ENCODE results near the gene ESRRA. TPM values are rescaled to one million over a fixed set of nuclear protein-coding genes. Genes with fewer than 3 reads are reported as not detected.

Gene ESRRA
- total and polyA plus RNA-seq, 9 of the 15 experiments (the other 6 are each of a cell fraction or from before 2014, with no cell fraction given) = 0.27 to 89.7 (median 23.7) TPM

DNA sequence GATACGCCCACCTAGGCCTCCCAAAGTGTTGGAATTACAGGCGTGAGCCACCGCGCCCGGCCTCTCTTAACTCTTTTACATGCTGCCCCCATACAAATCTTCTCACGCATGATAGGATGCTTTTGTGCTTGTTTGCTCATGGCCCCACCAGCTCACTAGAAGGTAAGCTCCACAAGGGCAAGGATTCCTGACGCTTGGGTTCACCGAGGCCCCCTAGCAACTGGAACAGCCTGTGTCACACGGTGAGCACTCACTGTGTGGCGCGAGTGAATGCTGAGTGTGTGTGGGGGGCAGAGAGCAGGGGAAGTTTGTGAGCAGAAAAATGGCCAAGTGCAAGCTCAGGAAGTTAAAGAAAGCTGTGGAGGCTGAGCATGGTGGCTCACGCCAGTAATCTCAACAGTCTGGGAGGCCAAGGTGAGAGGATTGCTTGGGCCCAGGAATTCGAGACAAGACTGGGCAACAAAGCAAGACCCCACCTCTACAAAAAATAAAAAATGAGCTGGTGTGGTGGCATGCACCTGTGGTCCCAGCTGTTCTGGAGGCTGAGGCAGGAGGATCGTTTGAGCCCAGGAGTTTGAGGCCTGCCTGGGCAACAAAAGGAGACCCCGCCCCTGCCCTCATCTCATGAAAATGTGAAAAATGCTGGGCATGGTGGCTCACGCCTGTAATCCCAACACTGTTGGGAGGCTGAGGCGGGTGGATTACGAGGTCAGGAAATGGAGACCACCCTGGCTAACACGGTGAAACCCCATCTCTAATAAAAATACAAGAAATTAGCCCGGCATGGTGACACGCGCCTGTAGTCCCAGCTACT, 23.2 kb upstream of the ESRRA start:
- Histone ChIP-seq H3K79me2 (ENCODE audit: control insufficient read depth, insufficient read depth, low read length) (peaks cover 12% of the 10 kb centered on the region; the same call in 2 of the 3 replicates), H3K27ac (ENCODE audit: extremely low read depth, low read depth, low read length) (no peak overlapping the region), H3K9me3 (replicated peaks; ENCODE audit: control insufficient read depth, insufficient read depth, low read depth, low read length) (no peaks in the 10 kb centered on the region), H2AFZ (ENCODE audit: low read depth, low read length) (no peak overlapping the region), H3K4me1 (replicated peaks in 1 of 2; ENCODE audit: control insufficient read depth in 2 of 2, insufficient read depth in 2 of 2, low read length in 2 of 2) (peaks cover 7 to 36% of the 10 kb centered on the region in 2 experiments; a peak in 4 of 5 replicates), H3K4me3 (no peak overlapping the region), H4K20me1 (replicated peaks; ENCODE audit: control insufficient read depth, insufficient read depth, low read length) (no peaks in the 10 kb centered on the region), H3K36me3 (ENCODE audit: control insufficient read depth, insufficient read depth, low read length) (peaks cover 11% of the 10 kb centered on the region; the same call in 1 of the 3 replicates), H3K27me3 (ENCODE audit: control insufficient read depth in 2 of 2, insufficient read depth in 2 of 2, low read length in 2 of 2) (no peaks in the 10 kb centered on the region), H3K9me1 (ENCODE audit: control insufficient read depth, insufficient read depth, low read length) (no peaks in the 10 kb centered on the region), H3K9ac (ENCODE audit: insufficient read depth in 1 of 2, low read depth in 2 of 2, low read length in 2 of 2) (no peak overlapping the region; a peak in 1 of 4 replicates), H3K4me2 (ENCODE audit: insufficient read depth, low read length) (no peak overlapping the region)
- FAIRE-seq (no peak), ATAC-seq (no peak), DNase-seq (ENCODE audit: extremely low read depth in 1 of 4, low spot score in 3 of 4) (no peak)
- ChIA-PET POLR2A (interaction anchor here (0.7 to 5.1 kb wide), 4 partner anchors 12 to 76 kb away, joined by 3 to 54 read pairs (median 3); partner anchors contain the start of gene FERMT3), CTCF (ENCODE audit: low intra/inter-chr PET ratio) (no interaction called here)
- no TSS peak for BruUV-seq (replicated peaks)
- in situ Hi-C loops (cut with MboI) (no loop called here), intact Hi-C loops (cut with micrococcal nuclease) (no loop called here)
- TF ChIP-seq, protein P1, sequence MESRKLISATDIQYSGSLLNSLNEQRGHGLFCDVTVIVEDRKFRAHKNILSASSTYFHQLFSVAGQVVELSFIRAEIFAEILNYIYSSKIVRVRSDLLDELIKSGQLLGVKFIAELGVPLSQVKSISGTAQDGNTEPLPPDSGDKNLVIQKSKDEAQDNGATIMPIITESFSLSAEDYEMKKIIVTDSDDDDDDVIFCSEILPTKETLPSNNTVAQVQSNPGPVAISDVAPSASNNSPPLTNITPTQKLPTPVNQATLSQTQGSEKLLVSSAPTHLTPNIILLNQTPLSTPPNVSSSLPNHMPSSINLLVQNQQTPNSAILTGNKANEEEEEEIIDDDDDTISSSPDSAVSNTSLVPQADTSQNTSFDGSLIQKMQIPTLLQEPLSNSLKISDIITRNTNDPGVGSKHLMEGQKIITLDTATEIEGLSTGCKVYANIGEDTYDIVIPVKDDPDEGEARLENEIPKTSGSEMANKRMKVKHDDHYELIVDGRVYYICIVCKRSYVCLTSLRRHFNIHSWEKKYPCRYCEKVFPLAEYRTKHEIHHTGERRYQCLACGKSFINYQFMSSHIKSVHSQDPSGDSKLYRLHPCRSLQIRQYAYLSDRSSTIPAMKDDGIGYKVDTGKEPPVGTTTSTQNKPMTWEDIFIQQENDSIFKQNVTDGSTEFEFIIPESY (CRISPR knock-in tag; IDR thresholded peaks at IDR 0.05) = 0 out of 2 replicates have a peak, but pooled peaks have one; percentile 23
- TF ChIP-seq ZNF507 (tag; conservative IDR thresholded peaks at IDR 0.05) (no peak), GABPA (tag; conservative IDR thresholded peaks at IDR 0.05; ENCODE audit: low read depth) (no peak)
- WGBS (ENCODE audit: insufficient coverage, low coverage, missing lambda C conversion rate) = 95% methylated on average over 22 of the region's 22 CpGs
